Erythroblast (primary cell): ENCODE measurements around the gene ALG9.

Source experiments
- DNase-seq, 2 experiments: peaks; one replicate each; lab custom pipeline; 2025; lab: John Stamatoyannopoulos, UW
- GATA1 ChIP-seq: IDR thresholded peaks from 2 replicates; pipeline ENCODE4 v1.6.1; 2011; ENCODE audit warnings: low read depth, mild to moderate bottlenecking, control low read depth, low read length, moderate library complexity
- POLR2A ChIP-seq: IDR thresholded peaks from 2 replicates; pipeline ENCODE4 v1.6.1; 2011; ENCODE audit warnings: mild to moderate bottlenecking, low read length

The ALG9 gene

DNA sequence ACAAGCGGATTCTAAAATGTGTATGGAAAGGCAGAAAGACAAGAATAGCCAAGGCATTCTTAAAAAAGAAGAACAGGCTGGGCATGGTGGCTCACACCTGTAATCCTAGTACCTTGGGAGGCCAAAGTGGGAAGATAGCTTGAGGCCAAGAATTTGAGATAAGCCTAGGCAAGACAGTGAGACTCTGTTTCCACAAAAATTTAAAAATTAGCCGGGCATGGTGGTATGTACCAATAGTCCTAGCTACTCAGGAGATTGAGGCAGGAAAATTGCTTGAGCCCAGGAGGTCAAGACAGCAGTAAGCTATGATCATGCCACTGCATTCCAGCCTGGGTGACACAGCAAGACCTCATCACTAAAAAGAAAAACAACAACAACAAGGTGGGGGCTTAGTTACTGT is 59.2 kb downstream of the ALG9 start:
- DNase-seq, result no peak

DNA sequence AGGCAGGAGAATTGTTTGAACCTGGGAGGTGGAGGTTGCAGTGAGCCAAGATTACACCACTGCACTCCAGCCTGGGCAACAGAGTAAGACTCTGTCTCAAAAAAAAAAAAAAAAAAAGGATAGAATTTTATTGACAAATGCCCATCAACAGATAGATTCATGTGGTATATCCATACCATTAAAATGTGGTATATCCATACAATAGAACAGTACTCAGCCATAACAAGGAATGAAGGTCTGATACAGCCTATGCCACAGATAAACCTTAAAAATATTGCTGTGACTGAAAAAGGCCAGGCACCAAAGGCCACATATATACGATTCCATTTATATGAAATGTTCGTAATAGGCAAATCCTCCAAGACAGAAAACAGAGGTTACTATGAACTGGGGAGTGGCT is 59.9 kb downstream of the ALG9 start:
- TF ChIP-seq GATA1 (no peak), POLR2A (no peak)
- DNase-seq, result no peak

More for the DNA sequence above, 59.2 kb downstream of the ALG9 start:
- TF ChIP-seq POLR2A, result no peak
- no peak for TF ChIP-seq GATA1

DNA sequence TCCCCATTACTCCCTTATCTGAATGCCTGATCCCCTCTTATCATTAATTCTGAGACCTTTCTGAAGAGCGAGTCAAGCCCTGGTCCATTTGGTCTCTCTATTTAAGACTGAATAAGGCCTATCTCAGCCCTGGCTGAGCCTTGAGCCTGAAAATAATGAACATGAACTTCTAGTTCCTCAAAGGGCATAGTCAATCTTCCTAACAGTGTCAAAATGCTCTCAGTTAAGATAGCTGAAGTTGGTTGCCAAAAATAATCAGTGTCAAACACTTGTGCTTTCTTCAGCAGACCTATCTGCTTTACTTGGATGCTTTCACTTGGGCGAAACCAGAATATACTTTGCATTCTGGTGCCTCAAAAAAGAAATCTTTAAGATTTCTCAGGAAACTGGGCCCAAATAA is 62.5 kb downstream of the ALG9 start:
- no peak for DNase-seq

DNA sequence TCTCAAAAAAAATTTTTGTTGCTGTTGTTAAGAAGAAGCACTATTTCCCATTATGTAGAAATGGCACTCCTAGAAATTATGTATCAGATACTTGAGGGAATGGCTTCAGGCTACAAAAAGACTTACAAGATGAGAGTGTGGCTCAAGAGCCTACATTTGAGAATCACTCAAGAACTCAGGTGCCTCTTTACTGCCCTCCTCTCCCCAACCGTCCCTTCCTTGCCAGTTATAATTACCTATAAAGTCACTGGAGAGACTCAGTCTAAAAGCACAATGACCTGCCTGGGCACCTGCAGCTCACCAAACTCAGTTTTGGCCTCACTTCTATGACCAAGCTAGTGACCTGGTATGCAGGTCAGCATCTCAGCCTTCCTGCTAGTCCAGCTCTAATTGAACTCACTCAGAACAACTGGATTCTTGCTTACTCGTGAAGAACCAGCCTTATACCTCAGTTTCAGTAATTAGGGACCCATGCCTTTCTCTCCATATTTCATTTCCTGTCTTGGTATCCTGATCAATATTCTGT is 63.3 kb downstream of the ALG9 start:
- no peak for DNase-seq
- TF ChIP-seq POLR2A, result no peak
- TF ChIP-seq GATA1, result no peak

More for the DNA sequence above, 62.5 kb downstream of the ALG9 start:
- TF ChIP-seq POLR2A (no peak), GATA1 (no peak)

DNA sequence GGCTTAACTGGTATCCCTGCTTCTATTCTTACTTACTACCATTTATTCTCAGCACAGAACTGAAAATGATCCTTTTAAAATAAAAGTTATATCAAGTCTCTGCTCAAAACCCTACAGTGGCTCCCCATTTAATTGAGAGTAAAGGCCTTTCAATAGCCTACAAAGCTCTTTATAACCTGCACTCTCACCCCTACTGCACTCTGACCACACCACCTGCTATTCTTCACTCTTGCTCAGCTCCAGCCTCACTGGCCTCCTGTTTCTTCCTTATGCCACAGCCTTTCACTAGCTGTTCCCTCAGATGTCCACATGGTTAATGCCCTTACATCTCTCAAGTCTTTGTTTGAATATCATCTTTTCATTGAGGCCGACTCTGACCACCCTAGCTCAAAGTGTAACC is 64.3 kb downstream of the ALG9 start:
- TF ChIP-seq POLR2A (no peak), GATA1 (no peak)
- DNase-seq, result no peak

DNA sequence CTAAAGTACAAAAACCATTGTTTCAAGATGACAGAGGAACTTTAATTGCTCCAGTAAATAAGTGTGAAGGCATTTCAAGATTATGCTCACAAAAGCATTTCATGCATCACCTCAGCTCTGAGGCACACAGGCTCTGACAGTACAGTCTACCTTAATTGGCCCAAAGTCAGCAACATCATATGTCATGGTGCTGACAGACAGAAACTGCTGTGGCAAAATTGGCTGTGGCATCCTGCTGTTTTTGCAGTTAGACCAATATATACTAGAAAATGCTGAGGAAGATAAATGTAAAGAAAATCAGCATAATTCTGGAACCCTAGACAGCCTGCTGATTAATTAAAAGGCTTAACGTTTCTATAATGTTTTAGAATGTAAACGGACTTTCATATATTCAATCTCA is 70.2 kb downstream of the ALG9 start:
- DNase-seq, result no peak
- TF ChIP-seq GATA1 (no peak), POLR2A (no peak)

DNA sequence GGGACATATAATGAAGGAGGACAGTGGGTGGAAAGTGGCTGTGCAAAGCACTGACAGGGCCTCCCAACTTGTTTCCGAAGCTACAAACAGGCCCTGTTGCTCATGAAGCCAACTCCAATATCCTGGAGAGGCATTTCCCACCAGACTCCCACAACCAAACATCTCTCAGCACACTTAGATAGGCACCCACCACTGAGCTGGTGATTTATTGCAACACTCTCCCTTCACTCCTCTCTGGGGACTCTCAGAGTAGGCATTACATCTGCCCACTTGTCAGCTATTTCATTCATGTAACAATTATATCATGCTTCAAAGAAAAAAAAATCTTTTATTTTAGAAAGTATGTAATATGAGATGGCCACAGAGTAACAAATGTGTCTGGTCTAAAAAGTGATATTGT is 73.1 kb downstream of the ALG9 start:
- TF ChIP-seq GATA1 (no peak), POLR2A (no peak)
- no peak for DNase-seq

DNA sequence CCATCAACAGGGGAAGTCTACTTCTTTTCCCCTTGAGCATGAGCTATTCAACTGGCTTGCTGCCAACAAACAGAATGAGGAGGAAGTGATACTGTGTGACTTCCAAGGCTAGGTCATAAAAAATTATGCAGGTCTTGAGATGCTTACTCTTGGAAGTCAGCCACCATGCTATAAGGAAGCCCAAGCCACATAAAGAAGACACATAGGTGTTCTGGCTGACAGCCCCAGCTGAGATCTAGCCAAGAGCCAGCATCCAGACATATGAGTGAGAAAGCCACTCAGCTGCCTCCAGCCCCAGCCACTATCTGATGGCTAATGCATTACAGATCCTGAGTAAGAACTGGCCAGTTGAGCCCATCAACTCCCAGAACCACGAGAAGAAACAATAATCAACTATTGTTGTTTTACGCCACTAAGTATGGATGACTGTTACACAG is 74.2 kb downstream of the ALG9 start:
- no peak for TF ChIP-seq POLR2A
- TF ChIP-seq GATA1, result no peak
- DNase-seq, result peak; percentile 46

DNA sequence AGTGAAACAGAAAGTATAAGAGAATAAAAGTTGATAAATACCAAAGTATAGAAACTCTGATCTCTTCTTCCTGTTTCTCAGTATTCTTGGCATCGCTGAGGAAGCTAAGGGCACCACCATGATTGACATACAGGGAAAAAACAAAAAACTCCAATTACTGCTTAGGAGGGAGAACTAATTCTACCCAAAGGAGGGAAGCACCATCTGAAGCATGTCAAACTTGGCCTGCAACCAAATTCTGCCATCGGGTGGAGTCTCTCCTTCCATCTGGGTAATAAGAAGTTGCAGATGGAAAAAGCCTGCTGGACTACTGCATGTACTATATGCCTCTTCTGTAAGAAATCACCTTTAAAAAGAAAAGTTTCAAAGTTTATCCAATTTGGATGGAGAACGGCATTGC is 74.7 kb downstream of the ALG9 start:
- TF ChIP-seq POLR2A, result no peak
- no peak for TF ChIP-seq GATA1
- DNase-seq, result peak in 1 of 2 experiments; percentile 35

DNA sequence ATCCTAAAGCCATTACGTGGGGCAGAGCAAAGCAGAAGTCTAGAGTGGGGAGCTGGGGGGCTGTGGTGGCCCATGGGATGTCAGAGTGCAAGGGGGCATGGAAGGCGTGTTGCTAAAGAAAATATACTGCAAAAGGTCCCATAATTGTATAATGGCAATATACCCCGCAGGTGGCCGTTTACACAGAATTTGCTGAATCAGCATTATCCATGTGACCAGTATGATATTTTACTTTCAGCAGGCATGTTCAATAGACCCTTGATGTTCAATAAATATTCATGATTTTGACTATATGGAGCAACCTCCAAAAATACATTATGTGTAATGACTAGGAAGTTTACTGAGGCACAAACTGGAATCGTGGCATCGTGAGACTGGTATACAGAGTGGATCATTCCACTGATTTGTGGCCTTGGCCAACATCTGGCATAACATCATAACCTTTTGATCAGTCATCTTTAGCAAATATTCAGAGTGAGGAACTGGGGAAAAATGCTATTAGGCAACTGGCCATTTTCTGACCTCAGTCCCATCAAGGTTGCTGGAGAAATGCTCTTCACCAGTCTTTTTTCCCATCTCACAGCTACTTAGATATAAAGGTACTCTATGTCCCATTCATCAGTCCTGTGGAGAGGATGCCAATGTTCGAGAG is 75.9 kb downstream of the ALG9 start:
- TF ChIP-seq GATA1 (no peak), POLR2A (no peak)
- DNase-seq, result no peak

DNA sequence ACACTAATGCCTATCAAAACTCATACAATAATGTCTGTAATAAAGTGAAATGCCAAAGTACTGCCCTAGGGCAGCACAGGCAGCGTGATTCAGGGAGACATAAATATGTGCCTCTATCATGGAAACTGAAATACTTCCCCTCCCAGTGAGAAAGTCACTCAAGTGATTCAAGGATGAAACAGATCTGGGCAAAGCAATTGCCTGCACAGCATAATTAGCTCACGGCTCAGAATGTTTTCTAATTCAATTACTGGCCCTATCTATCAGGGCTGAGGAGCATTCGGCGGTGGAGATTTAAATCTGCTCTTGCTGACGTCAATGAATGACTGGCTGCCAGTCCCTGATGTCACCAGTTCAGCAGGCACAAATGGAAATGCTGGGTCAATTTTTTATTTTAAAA is 77.5 kb downstream of the ALG9 start:
- TF ChIP-seq GATA1 (no peak), POLR2A (no peak)
- DNase-seq, result no peak

DNA sequence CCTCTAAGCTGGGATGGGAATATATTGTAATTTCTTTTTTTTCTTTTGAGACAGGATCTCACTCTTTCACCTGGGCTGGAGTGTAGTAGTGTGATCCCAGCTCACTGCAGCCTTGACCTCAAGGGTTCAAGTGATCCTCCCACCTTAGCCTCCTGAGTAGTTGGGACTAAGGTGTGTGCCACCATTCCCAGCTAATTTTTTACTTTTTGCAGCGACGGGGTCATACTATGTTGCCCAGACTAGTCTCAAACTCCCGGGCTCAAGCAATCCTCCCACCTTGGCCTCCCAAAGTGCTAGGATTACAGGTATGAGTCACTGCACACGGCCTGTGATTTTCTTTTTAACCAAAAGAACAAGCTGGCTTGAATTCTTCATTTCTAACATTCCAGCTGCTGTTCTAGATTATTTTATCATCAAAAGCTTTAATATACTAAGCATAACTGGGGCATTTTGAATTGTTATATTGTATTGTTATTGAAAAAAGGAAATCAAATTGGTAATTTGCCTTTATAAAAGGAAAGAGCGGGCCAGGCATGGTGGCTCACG is 78.4 kb downstream of the ALG9 start:
- no peak for TF ChIP-seq GATA1
- TF ChIP-seq POLR2A, result no peak

DNA sequence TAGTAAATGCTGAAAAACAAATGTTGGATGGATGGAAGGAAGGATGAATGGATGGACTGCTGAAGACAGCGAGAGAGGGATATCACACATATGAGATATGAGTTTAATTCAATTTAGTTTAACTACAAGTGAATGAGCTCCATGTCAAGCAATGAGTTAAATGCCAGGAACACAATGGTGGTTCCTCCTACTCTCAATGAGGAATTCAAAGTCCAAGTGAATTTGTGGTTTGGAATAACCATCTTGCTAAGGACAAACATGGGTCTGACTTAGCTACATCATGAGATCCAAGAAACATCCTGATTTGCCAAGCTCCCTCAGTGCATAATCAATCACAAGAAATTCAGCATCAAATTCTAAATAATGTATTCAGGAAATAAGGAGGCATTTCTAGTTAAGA is 79.1 kb downstream of the ALG9 start:
- TF ChIP-seq POLR2A (no peak), GATA1 (no peak)

More for the DNA sequence above, 78.4 kb downstream of the ALG9 start:
- no peak for DNase-seq

DNA sequence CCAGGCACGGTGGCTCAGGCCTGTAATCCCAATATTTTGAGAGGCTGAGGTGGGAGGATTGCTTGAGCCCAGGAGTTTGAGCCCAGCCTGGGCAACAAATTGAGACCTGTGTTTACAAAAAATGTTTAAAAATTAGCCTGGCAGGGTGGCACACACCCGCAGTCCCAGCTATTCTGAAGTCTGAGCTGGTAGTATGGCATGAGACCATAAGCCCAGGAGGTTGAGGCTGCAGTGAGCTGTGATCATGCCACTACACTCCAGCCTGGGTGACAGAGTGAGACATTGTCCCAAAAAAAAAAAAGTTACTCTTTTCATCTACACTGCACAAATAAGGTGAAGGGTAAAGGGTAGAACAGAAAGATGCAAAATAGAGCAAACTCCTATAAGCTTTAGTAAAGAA is 82.9 kb downstream of the ALG9 start:
- no peak for TF ChIP-seq GATA1
- TF ChIP-seq POLR2A, result no peak
- DNase-seq, result no peak

More for the DNA sequence above, 79.1 kb downstream of the ALG9 start:
- no peak for DNase-seq
